ENCODE measurements around the gene GALNT3.

GALNT3 gene

DNA sequence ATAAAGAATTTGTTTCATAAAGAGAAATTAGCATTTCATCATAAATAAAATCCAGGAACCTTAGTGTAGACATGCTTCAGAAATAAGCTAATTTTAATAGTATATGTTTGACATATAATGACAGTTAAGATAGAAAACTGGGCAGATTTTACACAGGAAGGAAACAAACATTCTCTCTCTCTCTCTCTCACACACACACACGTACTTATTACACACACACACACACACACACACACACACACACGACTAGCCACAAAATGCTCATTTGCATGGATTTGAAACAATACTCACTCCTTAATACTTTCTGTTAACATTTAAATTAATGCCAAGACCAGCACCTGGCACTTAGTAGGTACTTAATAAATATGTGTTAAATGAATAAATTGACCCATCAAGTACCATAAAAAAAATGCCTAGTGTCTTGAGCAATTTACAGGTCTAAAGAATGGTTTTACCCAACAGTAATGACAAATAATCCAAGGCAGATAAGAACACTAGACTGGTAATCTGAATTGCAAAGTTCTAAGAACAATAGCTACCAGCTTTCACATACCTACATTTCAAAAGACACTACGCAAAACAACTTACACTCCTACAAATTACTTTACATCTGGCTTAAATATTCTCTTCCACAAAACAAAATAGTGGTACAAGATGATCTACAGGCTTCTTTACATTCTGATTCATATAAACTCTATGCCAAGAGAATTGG is 2.9 kb upstream of the GALNT3 start:
- TF ChIP-seq, protein P1, sequence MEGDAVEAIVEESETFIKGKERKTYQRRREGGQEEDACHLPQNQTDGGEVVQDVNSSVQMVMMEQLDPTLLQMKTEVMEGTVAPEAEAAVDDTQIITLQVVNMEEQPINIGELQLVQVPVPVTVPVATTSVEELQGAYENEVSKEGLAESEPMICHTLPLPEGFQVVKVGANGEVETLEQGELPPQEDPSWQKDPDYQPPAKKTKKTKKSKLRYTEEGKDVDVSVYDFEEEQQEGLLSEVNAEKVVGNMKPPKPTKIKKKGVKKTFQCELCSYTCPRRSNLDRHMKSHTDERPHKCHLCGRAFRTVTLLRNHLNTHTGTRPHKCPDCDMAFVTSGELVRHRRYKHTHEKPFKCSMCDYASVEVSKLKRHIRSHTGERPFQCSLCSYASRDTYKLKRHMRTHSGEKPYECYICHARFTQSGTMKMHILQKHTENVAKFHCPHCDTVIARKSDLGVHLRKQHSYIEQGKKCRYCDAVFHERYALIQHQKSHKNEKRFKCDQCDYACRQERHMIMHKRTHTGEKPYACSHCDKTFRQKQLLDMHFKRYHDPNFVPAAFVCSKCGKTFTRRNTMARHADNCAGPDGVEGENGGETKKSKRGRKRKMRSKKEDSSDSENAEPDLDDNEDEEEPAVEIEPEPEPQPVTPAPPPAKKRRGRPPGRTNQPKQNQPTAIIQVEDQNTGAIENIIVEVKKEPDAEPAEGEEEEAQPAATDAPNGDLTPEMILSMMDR (IDR thresholded peaks at IDR 0.05; ENCODE audit: insufficient read depth, missing control alignments), result no peak
- no peak for DNase-seq (ENCODE audit: insufficient read length, low spot score)
- no peak for FAIRE-seq

DNA sequence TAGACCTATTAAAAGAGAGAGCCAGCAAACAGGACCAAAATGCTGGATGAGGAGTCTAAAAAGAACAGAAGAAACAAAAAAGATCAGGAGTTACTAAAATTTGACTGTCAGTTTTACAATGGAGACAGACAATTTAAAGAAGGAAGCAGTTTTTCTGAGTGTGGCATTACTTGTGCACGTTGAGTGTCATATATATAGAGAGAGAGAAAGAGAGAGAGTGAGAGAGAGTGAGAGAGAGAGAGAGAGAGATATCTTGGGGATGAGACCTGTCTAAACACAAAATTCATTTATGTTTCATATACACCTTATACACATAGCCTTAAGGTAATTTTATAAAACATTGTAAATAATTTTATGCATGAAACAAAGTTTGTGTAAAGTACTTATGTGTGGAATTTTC is 2.1 kb upstream of the GALNT3 start:
- TF ChIP-seq, protein P1 (IDR thresholded peaks at IDR 0.05; ENCODE audit: insufficient read depth, missing control alignments), result no peak
- DNase-seq (ENCODE audit: insufficient read length, low spot score), result no peak
- no peak for FAIRE-seq

DNA sequence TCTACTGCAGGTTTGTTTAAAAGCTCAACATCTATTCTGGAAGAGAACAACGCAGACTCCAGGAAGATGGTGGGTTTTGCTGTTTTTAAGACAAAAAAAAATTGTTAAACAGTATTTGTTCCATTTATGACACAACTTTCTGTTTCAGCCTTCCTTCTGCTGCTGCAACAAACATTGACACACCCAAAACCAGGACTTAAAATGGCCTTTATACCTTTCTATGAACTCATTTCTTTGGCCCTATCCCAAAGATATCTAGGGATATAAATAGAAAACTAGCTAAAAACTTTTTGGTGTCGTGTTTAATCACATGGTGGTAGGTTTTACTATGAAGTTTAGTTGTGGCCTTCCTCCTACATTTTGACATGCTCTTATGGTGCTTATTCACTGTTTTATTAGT is 964 bp upstream of the GALNT3 start:
- no peak for FAIRE-seq
- TF ChIP-seq, protein P1 (IDR thresholded peaks at IDR 0.05; ENCODE audit: insufficient read depth, missing control alignments), result no peak
- DNase-seq (ENCODE audit: insufficient read length, low spot score), result no peak

DNA sequence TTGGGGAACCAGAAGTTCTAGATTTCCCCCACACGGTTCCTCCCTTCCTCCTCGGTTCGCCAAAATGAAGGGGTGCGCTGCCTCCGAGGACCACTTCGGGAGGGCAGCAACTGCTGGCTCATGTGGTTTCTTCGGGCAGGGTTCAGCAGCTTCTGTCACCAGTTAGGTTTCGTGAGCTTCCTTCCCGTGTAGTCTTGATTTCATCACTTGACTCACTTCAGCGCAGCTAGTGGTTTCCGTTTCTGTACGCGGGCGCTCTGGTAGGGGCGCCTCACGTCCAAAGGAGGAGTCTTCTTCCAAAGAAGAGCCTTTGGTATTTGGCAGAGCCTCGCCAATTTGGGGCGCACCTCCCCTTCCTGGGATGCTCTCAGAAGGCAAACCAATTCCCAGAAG is 485 bp upstream of the GALNT3 start:
- TF ChIP-seq, protein P1 (IDR thresholded peaks at IDR 0.05; ENCODE audit: insufficient read depth, missing control alignments), result no peak
- no peak for FAIRE-seq
- no peak for DNase-seq (ENCODE audit: insufficient read length, low spot score)

DNA sequence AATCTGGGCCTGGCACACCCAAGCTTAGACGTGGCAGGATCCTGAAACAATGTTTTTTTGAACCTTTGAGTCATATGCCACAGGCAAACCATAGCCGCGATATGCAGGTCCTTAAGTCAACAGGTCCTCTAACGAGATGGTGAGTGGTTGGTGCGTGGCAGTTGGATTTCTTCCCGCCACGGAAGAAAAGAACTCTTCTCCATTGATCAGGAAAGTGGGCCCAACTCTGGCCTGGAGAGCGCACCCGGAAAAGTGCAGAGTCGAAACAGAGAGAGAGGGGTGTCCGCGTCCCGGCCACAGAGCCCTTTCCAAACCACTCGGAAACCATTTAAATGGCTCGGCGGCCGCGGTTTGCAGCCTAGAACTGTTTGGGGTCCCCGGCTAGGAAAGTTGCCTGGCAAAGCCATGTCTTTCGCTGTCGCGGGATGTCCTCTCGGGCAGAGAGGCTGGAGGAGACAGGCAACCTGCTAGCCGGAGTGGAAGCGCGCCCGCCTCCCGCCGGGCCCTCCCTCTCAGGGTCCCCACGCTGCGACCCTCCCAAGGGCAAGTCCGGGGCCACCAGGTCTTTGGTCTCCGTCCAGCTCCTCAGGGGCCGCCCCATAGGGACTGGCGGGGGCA is 777 bp downstream of the GALNT3 start:
- FAIRE-seq, result no peak
- DNase-seq (ENCODE audit: insufficient read length, low spot score), result no peak
- TF ChIP-seq, protein P1 (IDR thresholded peaks at IDR 0.05; ENCODE audit: insufficient read depth, missing control alignments), result no peak

DNA sequence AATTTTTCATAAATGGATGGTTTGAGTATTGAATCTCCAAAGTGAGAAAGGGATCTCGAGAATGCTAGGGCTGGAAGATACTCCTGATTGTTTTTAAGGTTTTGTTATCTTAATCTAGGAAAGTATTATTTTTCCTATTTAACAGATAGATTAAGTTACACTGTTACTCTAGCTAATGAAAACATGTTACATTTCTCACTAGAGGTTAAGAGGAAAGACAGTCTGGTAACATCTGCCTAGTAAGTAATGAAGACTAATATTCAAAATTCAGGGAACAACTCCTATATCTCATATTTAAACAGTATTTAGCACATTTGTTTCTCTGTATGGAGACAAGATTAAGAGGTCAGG is 2.0 kb downstream of the GALNT3 start:
- FAIRE-seq, result no peak
- DNase-seq (ENCODE audit: insufficient read length, low spot score), result no peak
- TF ChIP-seq, protein P1 (IDR thresholded peaks at IDR 0.05; ENCODE audit: insufficient read depth, missing control alignments), result no peak

DNA sequence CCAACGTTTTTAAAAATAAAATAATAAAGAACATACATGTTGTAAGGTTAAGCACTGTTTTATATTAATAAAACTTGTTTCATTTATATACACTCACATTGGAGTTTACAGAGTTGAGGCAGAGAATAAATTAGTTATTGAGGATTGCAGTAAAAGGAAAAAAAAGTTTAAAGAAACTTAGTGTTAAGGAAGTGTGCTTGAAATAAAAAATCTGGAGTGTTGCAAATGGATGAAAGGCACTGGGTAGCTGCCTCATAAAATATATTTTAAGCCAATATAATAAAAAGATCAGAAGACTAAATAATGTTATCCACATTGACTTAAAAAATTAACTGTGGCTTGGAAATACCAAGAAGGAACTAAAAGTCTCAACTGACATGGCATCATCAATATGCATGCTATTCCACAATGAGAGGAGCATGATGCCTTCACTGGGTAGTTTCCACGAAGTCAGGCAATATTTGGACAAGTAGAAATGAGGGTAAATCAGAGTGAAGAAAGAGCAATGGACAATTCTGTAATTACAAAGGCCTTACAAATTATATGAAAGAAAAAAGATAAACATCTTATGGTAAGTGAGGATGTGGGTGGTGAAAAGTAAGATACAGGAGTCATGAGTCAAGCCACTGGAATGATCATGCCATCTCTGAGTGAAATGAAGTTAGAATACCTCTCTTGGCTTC is 2.5 kb downstream of the GALNT3 start:
- FAIRE-seq (no peak), DNase-seq (ENCODE audit: insufficient read length, low spot score) (no peak)
- TF ChIP-seq, protein P1 (IDR thresholded peaks at IDR 0.05; ENCODE audit: insufficient read depth, missing control alignments), result no peak
